ENCODE measurements around the gene TMEM132C. TPM values are rescaled to one million over a fixed set of nuclear protein-coding genes. Genes with fewer than 3 reads are reported as not detected.

Gene TMEM132C
- total and polyA plus RNA-seq, 2 of the 13 experiments (the other 11 are each of a cell fraction or from before 2014, with no cell fraction given) = not detected

DNA sequence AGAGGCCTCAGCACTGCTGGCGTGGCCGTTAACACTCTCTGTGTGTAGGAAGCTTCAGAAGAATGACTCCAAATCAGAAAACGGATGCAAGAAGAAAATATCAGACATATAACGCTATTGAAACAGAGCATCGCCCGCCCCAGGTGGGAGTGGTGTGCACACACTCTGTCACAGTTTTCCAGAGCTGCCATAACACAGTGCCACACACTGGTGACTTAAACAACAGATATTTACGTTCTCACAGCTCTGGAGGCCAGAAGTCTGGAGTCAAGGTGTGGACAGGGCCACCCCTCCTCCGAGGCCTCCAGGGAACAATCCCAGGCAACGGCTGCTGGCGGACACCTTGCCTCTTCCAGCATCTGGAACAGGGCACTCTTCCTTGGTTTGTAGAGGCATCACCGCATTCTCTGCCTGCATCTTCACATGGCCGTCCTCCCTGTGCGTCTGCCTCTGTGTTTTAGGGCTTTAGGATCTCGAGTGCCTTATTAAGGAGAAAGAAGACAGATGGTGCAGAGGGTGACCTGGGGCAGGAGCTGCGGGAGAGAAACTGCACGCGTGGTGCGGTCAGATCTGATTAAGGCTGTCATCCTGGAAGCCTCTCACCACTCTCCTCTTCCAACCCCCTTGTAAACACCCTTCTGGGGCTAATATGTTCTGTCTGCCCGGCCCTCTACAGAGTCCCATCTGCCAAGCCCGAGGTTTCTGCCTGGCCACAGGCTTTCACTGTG lies 415.7 kb downstream of the TMEM132C start (continued):
- TF ChIP-seq, protein P1, sequence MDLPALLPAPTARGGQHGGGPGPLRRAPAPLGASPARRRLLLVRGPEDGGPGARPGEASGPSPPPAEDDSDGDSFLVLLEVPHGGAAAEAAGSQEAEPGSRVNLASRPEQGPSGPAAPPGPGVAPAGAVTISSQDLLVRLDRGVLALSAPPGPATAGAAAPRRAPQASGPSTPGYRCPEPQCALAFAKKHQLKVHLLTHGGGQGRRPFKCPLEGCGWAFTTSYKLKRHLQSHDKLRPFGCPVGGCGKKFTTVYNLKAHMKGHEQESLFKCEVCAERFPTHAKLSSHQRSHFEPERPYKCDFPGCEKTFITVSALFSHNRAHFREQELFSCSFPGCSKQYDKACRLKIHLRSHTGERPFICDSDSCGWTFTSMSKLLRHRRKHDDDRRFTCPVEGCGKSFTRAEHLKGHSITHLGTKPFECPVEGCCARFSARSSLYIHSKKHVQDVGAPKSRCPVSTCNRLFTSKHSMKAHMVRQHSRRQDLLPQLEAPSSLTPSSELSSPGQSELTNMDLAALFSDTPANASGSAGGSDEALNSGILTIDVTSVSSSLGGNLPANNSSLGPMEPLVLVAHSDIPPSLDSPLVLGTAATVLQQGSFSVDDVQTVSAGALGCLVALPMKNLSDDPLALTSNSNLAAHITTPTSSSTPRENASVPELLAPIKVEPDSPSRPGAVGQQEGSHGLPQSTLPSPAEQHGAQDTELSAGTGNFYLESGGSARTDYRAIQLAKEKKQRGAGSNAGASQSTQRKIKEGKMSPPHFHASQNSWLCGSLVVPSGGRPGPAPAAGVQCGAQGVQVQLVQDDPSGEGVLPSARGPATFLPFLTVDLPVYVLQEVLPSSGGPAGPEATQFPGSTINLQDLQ (CRISPR knock-in tag; IDR thresholded peaks at IDR 0.05) = no peak
- no peak for TF ChIP-seq NCOA5 (CRISPR knock-in tag; IDR thresholded peaks at IDR 0.05)
- TF ChIP-seq, protein P2, sequence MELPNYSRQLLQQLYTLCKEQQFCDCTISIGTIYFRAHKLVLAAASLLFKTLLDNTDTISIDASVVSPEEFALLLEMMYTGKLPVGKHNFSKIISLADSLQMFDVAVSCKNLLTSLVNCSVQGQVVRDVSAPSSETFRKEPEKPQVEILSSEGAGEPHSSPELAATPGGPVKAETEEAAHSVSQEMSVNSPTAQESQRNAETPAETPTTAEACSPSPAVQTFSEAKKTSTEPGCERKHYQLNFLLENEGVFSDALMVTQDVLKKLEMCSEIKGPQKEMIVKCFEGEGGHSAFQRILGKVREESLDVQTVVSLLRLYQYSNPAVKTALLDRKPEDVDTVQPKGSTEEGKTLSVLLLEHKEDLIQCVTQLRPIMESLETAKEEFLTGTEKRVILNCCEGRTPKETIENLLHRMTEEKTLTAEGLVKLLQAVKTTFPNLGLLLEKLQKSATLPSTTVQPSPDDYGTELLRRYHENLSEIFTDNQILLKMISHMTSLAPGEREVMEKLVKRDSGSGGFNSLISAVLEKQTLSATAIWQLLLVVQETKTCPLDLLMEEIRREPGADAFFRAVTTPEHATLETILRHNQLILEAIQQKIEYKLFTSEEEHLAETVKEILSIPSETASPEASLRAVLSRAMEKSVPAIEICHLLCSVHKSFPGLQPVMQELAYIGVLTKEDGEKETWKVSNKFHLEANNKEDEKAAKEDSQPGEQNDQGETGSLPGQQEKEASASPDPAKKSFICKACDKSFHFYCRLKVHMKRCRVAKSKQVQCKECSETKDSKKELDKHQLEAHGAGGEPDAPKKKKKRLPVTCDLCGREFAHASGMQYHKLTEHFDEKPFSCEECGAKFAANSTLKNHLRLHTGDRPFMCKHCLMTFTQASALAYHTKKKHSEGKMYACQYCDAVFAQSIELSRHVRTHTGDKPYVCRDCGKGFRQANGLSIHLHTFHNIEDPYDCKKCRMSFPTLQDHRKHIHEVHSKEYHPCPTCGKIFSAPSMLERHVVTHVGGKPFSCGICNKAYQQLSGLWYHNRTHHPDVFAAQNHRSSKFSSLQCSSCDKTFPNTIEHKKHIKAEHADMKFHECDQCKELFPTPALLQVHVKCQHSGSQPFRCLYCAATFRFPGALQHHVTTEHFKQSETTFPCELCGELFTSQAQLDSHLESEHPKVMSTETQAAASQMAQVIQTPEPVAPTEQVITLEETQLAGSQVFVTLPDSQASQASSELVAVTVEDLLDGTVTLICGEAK (IDR thresholded peaks at IDR 0.05) = no peak
- TF ChIP-seq, protein P2 (CRISPR knock-in tag; IDR thresholded peaks at IDR 0.05) = no peak
- TF ChIP-seq, protein P3, sequence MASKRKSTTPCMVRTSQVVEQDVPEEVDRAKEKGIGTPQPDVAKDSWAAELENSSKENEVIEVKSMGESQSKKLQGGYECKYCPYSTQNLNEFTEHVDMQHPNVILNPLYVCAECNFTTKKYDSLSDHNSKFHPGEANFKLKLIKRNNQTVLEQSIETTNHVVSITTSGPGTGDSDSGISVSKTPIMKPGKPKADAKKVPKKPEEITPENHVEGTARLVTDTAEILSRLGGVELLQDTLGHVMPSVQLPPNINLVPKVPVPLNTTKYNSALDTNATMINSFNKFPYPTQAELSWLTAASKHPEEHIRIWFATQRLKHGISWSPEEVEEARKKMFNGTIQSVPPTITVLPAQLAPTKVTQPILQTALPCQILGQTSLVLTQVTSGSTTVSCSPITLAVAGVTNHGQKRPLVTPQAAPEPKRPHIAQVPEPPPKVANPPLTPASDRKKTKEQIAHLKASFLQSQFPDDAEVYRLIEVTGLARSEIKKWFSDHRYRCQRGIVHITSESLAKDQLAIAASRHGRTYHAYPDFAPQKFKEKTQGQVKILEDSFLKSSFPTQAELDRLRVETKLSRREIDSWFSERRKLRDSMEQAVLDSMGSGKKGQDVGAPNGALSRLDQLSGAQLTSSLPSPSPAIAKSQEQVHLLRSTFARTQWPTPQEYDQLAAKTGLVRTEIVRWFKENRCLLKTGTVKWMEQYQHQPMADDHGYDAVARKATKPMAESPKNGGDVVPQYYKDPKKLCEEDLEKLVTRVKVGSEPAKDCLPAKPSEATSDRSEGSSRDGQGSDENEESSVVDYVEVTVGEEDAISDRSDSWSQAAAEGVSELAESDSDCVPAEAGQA (IDR thresholded peaks at IDR 0.05; ENCODE audit: low read depth) = no peak
- TF ChIP-seq, protein P3 (CRISPR knock-in tag; IDR thresholded peaks at IDR 0.05; ENCODE audit: borderline replicate concordance) = no peak
- no peak for TF ChIP-seq U2AF1 (optimal IDR thresholded peaks at IDR 0.05; ENCODE audit: low read depth, low read length)
- TF ChIP-seq KDM3A (CRISPR knock-in tag; IDR thresholded peaks at IDR 0.05; ENCODE audit: low read depth) = no peak
- TF ChIP-seq SETDB1 (CRISPR knock-in tag; IDR thresholded peaks at IDR 0.05; ENCODE audit: borderline replicate concordance) = no peak
